Activated CD8-positive, alpha-beta memory T cell treated with anti-CD3 and anti-CD28 coated beads, Interleukin-2, amount 50 U/mL, for 24 hours (primary cell): ENCODE data around the gene HNRNPUL2.
"Not testable (repeated sequence)": the region's sequence is repeated elsewhere in the genome, so short reads cannot be mapped to it uniquely, and the experiment has no call there.

ENCODE experiments used
- DNase-seq: peaks from one replicate; pipeline ENCODE4 v3.0.0-alpha.2; 2020; ENCODE audit errors: extremely low read depth

Gene HNRNPUL2

GRCh38 chr11:62727165-62727871 lies at the start of gene HNRNPUL2:
Gene HNRNPUL2, minus strand, starts transcription at chr11:62727457. Its CDS starts 301 bp downstream, at chr11:62727156.
- DNase-seq: peak; percentile 96

GRCh38 chr11:62775646-62776045 lies 48.4 kb upstream of the HNRNPUL2 start:
- no peak for DNase-seq

- no peak for DNase-seq
Observed at GRCh38 chr11:62774407-62774806, 47.1 kb upstream of the HNRNPUL2 start.

- DNase-seq: peak; percentile 87
Observed at GRCh38 chr11:62771144-62772021, 44.1 kb upstream of the HNRNPUL2 start, which contains the start of gene TAF6L. Gene TAF6L, plus strand, starts transcription at chr11:62771396. Its CDS starts 4,388 bp downstream, at chr11:62775784.

GRCh38 chr11:62770778-62771143 lies 43.5 kb upstream of the HNRNPUL2 start:
- no peak for DNase-seq

- DNase-seq: not testable (repeated sequence)
Observed at GRCh38 chr11:62760867-62761227, 33.6 kb upstream of the HNRNPUL2 start.

GRCh38 chr11:62757846-62758788 lies 30.9 kb upstream of the HNRNPUL2 start:
- DNase-seq: no peak

- no peak for DNase-seq
Observed at GRCh38 chr11:62755086-62755615, 27.9 kb upstream of the HNRNPUL2 start.

- peak; percentile 93 for DNase-seq
Observed at GRCh38 chr11:62753736-62754603, 26.7 kb upstream of the HNRNPUL2 start, which contains the start of gene ZBTB3. Gene ZBTB3, minus strand, starts transcription at chr11:62754160. Its CDS starts 496 bp downstream, at chr11:62753664.

- DNase-seq: no peak
Observed at GRCh38 chr11:62752994-62753735, 25.9 kb upstream of the HNRNPUL2 start.

- DNase-seq: no peak
Observed at GRCh38 chr11:62752177-62752785, 25.0 kb upstream of the HNRNPUL2 start.

- not testable (repeated sequence) for DNase-seq
Observed at GRCh38 chr11:62749931-62750330, 22.7 kb upstream of the HNRNPUL2 start.

- no peak for DNase-seq
Observed at GRCh38 chr11:62747475-62748160, 20.4 kb upstream of the HNRNPUL2 start.

- no peak for DNase-seq
Observed at GRCh38 chr11:62737196-62737595, 9.9 kb upstream of the HNRNPUL2 start.

- DNase-seq: no peak
Observed at GRCh38 chr11:62732830-62733229, 5.6 kb upstream of the HNRNPUL2 start.

- DNase-seq: not testable (repeated sequence)
Observed at GRCh38 chr11:62730076-62730475, 2.8 kb upstream of the HNRNPUL2 start.

GRCh38 chr11:62728171-62728988 lies 1.1 kb upstream of the HNRNPUL2 start, which contains the start of gene TTC9C:
Gene TTC9C, plus strand, starts transcription at chr11:62728486. Its CDS starts 363 bp downstream, at chr11:62728849.
- peak; percentile 68 for DNase-seq

- DNase-seq: peak; percentile 59
Observed at GRCh38 chr11:62727872-62728170, 564 bp upstream of the HNRNPUL2 start.
